Retina (tissue), 1 donor: ENCODE measurements around the gene TVP23C.
A peak's percentile ranks its signal among the peaks of the same experiment; 100 is the strongest.

Source experiments
- DNase-seq: peaks from one replicate; pipeline ENCODE4 v3.0.0-alpha.2; 2016

Gene TVP23C

GRCh38 chr17:15494821-15495220 is 68.5 kb downstream of the TVP23C start:
- DNase-seq: no peak

- no peak for DNase-seq
Observed at GRCh38 chr17:15493693-15494035, 69.6 kb downstream of the TVP23C start.

DNA sequence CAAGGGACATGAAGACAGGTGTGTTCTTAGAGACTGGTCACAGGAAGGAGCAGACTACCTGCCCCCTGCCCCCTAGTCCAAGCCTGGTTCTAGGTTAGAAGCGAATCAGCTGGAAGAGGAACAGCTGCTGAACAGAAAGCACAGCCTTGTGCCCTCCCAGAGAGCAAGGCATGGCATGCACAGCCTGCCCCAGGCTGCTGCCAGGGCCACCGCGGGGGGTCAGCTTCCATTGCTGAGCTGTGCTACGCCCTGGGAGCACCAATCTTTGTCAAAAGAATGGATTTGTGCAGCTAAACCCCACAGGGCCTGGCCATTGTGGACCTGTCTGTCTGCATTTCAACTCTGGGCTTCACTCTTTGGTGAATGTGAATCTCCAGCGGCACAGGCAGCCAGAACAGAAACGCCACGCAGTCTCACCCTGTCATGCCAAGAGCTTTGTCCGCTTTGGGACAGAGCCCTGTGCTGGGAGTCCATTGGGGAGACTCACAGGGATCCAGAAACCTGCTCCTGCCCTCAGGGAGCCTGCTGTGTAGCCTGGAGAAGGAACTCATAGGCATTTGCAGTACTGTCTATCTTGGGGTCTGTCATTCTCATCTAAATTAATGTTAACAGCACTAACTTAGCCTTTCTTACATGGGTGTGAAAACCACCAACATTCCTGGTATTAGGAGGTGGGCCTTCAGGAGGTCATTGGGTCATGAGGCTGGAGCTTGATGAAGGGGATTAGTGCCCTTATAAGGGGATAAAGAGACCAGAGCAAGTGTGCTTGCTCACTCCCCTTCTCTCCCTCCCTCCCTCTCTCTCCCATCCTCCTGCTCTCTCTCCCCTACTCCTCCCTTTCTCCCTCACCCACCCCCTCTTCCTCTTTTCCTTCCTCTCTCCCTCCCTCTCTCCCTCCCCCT is 70.2 kb downstream of the TVP23C start:
- DNase-seq: peak; percentile 34

DNA sequence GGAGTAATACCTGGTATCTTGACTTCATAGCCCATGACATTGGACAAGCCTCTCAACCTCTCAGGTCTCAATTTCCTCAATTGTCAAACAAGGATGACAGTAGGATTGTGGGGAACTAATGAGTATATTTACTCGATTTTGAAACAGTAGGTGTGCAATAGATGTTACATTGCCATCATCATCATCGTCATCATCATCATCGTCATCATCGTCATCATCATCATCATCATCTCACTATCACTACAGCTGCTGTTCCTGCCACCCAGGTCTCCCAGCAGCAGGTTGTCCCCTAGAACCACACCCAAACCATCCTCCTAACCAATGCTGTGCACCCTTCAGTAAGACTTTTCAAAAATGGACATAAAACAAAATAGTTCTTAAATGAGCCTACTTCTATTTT is 71.1 kb downstream of the TVP23C start:
- DNase-seq: no peak

- no peak for DNase-seq
Observed at GRCh38 chr17:15490634-15491261, 72.5 kb downstream of the TVP23C start.

GRCh38 chr17:15488557-15488956 is 74.7 kb downstream of the TVP23C start:
- no peak for DNase-seq

DNA sequence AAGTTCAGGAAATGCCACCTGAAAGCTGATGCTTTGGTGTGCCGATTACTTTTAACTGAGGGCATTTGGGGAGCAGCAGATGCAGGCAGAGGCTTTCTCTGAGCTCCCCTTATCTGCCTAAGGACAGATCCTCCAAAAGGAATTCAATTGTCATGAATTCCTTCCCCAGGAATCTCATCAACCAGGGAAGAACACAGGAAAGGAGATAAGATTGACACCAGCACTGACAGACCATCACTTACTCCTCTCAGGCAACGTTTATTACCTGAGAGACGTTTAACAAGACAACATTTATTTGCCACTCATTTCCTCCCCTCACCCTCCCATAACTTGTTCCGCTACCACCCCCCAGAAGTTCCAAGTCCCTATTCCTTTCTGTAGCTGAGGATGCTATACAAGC is 78.2 kb downstream of the TVP23C start:
- no peak for DNase-seq

DNA sequence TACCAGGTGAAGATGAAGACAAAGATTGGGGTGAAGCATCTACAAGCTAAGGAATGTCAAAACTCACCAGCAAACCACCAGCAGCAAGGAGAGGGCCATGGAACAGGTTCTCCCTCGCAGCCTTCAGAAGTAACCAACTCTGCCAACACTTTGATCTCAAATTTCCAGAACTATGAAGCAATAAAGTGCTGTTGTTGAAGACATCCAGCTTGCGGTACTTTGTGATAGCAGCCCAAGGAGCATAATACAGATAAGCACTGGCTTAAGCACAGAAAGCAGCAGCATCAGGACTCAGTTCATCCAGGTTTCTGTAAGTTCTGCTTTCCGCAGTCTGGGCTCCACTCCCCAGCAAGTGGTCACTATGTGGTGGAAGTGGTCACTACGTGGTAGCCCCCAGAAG is 79.9 kb downstream of the TVP23C start:
- DNase-seq: no peak

- DNase-seq: no peak
Observed at GRCh38 chr17:15482476-15482875, 80.8 kb downstream of the TVP23C start.

DNA sequence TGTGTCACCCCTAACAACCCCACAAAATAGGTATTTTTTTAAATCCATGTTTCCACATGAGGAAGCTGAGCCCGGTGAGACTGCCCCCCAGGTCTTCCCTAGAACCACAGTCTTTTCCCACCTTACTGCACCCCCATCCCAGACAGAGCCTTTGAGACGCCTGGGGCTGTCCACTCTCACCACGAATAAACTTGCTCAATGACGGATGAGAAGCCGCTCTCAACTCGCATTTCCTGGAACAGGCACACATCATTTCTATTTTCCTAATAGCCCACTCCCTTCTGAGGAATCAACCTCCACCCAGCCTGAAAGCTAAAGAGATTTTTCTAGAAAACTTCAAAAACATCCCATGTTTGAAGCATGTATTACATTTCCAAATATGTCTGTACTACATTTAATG is 81.8 kb downstream of the TVP23C start:
- DNase-seq: no peak

DNA sequence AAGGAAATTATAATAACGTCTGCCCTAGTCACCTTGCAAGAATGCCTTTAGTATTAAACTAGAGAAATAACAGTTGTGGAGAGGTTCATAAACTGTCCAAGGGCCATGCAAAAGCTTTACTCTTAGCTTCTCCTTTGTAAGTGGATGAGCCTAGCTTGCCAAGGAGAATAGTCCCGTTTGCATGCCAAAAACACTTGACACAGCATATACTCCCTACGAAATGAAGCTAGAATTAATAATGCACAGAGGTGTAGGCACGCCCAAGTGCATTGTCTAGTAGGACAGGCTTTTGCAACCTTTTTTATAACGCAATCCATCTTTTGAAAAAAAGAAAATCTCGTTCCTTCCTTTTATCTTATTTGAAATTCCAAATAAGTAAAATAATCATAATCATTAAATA is 83.1 kb downstream of the TVP23C start:
- DNase-seq: no peak

DNA sequence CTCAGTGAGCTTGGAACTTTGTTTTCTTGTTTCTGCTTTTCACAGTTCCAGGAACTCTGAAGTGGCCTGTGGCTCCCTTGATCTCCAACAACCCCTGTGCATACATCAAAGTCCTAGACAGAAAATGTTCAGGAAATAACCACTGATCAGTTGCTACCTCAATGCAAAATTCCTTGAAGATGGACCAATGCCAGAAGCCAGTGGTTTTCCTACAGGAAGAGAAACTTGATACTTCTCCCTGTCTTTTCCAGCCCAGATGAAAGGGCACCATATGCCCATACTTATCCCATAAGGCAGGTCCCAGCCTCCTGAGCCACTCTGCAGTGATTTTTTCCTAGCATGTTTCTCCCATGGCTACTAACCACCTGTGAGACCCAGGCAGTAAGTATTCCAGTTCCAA is 83.6 kb downstream of the TVP23C start:
- no peak for DNase-seq

DNA sequence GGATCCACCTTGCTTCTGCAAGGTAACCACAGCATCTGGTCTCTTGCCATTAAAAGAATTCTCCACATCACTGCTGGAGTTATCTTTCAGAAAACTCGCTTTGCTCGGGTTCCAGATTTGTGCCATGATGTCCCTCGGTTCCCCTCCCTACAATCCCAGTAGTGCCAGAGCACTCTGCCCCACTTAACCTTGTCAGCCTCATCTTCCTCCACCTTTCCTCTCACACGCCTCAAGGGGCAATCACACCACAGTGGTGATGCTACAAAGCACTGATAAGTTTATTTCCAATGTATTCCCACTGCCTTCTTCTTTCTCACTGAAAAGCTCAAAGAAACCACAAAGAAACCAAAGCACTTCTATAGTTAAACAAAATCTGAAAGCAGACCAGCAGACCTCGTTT is 84.4 kb downstream of the TVP23C start:
- no peak for DNase-seq

DNA sequence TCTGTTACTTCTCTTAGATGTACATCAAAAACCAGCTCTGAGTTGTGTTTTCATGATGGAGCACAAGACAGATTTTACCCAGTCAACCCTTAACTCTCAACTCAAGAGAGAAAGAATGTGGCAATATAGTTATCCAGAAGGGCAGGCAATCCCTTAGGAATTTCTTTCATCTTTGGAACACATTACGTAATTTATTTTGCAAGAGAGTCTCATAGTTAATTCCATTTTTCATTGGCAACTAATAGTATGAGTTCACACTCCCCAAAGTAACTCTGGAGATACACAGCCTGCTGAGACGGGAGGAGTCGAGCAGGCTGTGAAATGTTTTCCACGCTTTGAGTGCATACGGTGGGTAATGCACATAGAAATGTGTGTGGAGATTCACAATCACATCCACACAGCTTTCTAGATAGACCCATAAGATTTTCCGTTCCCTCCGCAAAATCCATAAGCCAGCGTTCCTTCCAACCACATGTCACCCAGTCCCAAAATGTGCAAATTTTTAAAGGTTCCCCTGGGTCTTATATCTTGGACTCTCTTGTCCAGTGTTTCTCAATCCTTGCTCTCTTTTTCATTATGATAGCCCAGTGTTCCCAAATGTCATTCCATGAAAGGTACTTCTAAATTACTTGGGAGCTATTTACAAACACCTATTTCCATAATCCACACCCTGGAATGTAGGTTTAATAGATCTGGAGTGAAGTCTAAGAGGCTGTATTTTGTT is 87.5 kb downstream of the TVP23C start:
- DNase-seq: no peak

GRCh38 chr17:15472891-15473290 is 90.4 kb downstream of the TVP23C start:
- DNase-seq: no peak

- no peak for DNase-seq
Observed at GRCh38 chr17:15470536-15470935, 92.7 kb downstream of the TVP23C start.

GRCh38 chr17:15469260-15469659 is 94.0 kb downstream of the TVP23C start:
- DNase-seq: no peak

DNA sequence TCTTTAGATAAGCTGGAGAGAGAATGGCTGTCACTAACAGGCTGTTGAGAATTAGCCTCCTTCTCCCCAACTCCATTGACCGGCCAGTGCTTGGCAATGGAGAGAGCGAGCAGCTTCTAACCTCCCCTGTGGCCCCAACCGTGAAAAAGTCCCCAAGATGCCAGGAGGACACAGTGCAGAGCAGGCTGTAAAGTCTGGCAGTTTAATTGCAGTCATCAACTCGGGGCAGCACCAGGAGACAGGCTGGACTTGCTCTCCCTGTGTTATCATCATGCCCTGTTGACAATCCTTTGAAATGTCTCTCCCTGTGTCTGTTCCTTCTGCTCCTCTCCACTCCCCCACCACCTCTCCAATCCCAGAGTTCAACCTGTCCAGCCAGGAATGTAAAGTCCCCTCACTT is 95.2 kb downstream of the TVP23C start:
- no peak for DNase-seq

DNA sequence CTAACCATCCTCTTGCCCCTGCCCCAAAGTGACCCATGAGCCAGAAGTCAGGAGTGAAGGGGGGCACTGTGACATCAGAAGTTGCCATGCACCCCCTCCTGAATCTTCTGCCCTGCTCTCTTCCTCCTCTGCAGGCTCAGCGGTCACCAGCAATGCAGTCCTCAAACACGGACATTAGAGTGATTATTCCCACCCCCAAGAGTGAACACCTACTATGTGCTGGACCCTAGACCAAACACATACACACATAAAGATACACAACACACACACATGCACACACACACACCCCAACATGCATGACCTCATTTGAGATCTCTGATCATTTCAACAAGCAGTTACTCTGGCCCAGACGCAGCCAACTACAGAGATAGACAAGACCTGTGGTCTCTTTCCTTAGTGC is 95.7 kb downstream of the TVP23C start, which contains the start of gene CDRT4:
CDRT4 (minus strand) TSS at position 30 of the 400 bp plus-strand sequence. CDS start 27,383 bp downstream, outside the sequence.
- no peak for DNase-seq

DNA sequence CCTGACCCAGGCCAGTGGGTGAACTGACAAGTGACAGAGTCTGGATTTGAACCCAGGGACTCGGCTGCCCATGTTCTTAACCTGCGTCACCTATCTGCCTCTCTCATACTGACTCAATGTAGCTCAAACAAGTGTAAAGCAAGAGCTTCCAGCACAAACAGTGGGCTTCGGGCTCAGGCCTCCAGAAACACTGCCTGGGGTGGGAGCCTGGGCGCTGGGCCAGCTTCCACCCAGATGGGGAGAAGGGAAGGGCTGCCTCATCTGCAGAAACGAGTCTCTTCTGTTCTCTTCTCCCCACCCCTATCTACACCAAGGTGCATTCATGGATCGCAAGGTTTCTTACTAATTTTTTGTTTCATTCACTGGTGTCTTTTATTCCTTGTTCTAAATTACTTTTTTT is 97.2 kb downstream of the TVP23C start:
- no peak for DNase-seq

- no peak for DNase-seq
Observed at GRCh38 chr17:15465045-15465701, 98.1 kb downstream of the TVP23C start.

- no peak for DNase-seq
Observed at GRCh38 chr17:15464231-15464985, 98.9 kb downstream of the TVP23C start.
